ENCODE results near the gene ERC2. TPM values are rescaled to one million over a fixed set of nuclear protein-coding genes. Genes with fewer than 3 reads are reported as not detected.

Gene ERC2
- total RNA-seq, 2 experiments from 2014 or later, result not detected

GRCh38 chr3:56190130-56190529, 278.1 kb downstream of the ERC2 start:
- Mint-ChIP-seq H3K27me3 (no peaks in the 10 kb centered on the region), H3K4me3 (no peak overlapping the region)

GRCh38 chr3:56189536-56189935, 278.7 kb downstream of the ERC2 start:
- Mint-ChIP-seq H3K4me3 (no peak overlapping the region), H3K36me3 (no peaks in the 10 kb centered on the region)
- POLR2A ChIA-PET, result no interaction called here

More at GRCh38 chr3:56190130-56190529, 278.1 kb downstream of the ERC2 start:
- Mint-ChIP-seq H3K4me1 (no peaks in the 10 kb centered on the region), H3K27ac (no peak overlapping the region), H3K9me3 (no peaks in the 10 kb centered on the region), H3K36me3 (no peaks in the 10 kb centered on the region)
- ATAC-seq (ENCODE audit: low read depth) (no peak), DNase-seq (no peak)
- POLR2A ChIA-PET, result no interaction called here

GRCh38 chr3:56188201-56188600, 280.1 kb downstream of the ERC2 start:
- no peaks in the 10 kb centered on the region for H3K27me3 Mint-ChIP-seq
- ATAC-seq (ENCODE audit: low read depth) (no peak), DNase-seq (no peak)
- no peak overlapping the region for H3K4me3 Mint-ChIP-seq
- no peaks in the 10 kb centered on the region for H3K4me1 Mint-ChIP-seq
- no peaks in the 10 kb centered on the region for H3K9me3 Mint-ChIP-seq
- POLR2A ChIA-PET, result no interaction called here
- no peaks in the 10 kb centered on the region for H3K36me3 Mint-ChIP-seq
- no peak overlapping the region for H3K27ac Mint-ChIP-seq

More at GRCh38 chr3:56189536-56189935, 278.7 kb downstream of the ERC2 start:
- Mint-ChIP-seq H3K27ac (no peak overlapping the region), H3K9me3 (no peaks in the 10 kb centered on the region), H3K4me1 (no peaks in the 10 kb centered on the region), H3K27me3 (no peaks in the 10 kb centered on the region)
- DNase-seq (no peak), ATAC-seq (ENCODE audit: low read depth) (no peak)

- Mint-ChIP-seq H3K9me3 (no peaks in the 10 kb centered on the region), H3K4me1 (no peaks in the 10 kb centered on the region), H3K4me3 (no peak overlapping the region), H3K27ac (no peak overlapping the region), H3K36me3 (no peaks in the 10 kb centered on the region), H3K27me3 (no peaks in the 10 kb centered on the region)
- POLR2A ChIA-PET, result no interaction called here
- DNase-seq (no peak), ATAC-seq (ENCODE audit: low read depth) (no peak)
These were observed 281.2 kb downstream of the ERC2 start for GRCh38 chr3:56187051-56187450.

- Mint-ChIP-seq H3K27me3 (no peaks in the 10 kb centered on the region), H3K27ac (no peak overlapping the region), H3K4me3 (no peak overlapping the region), H3K36me3 (no peaks in the 10 kb centered on the region), H3K9me3 (no peaks in the 10 kb centered on the region), H3K4me1 (no peaks in the 10 kb centered on the region)
- POLR2A ChIA-PET, result no interaction called here
- ATAC-seq (ENCODE audit: low read depth) (no peak), DNase-seq (no peak)
These were observed 282.4 kb downstream of the ERC2 start for GRCh38 chr3:56185827-56186226.

GRCh38 chr3:56183529-56183928, 284.7 kb downstream of the ERC2 start:
- Mint-ChIP-seq H3K27me3 (no peaks in the 10 kb centered on the region), H3K9me3 (no peaks in the 10 kb centered on the region), H3K4me1 (no peaks in the 10 kb centered on the region), H3K4me3 (no peak overlapping the region), H3K27ac (no peak overlapping the region), H3K36me3 (no peaks in the 10 kb centered on the region)
- DNase-seq (no peak), ATAC-seq (ENCODE audit: low read depth) (no peak)
- POLR2A ChIA-PET, result no interaction called here

GRCh38 chr3:56180433-56180832, 287.8 kb downstream of the ERC2 start:
- POLR2A ChIA-PET, result no interaction called here
- Mint-ChIP-seq H3K4me1 (no peaks in the 10 kb centered on the region), H3K4me3 (no peak overlapping the region), H3K9me3 (no peaks in the 10 kb centered on the region), H3K36me3 (no peaks in the 10 kb centered on the region), H3K27me3 (no peaks in the 10 kb centered on the region), H3K27ac (no peak overlapping the region)
- ATAC-seq (ENCODE audit: low read depth), result no peak
- DNase-seq, result no peak

GRCh38 chr3:56173601-56174000, 294.7 kb downstream of the ERC2 start:
- Mint-ChIP-seq H3K27ac (no peak overlapping the region), H3K27me3 (no peaks in the 10 kb centered on the region), H3K4me3 (no peak overlapping the region), H3K4me1 (no peaks in the 10 kb centered on the region), H3K36me3 (no peaks in the 10 kb centered on the region), H3K9me3 (no peaks in the 10 kb centered on the region)
- DNase-seq, result no peak
- no peak for ATAC-seq (ENCODE audit: low read depth)
- POLR2A ChIA-PET, result no interaction called here

- Mint-ChIP-seq H3K27me3 (no peaks in the 10 kb centered on the region), H3K4me3 (no peak overlapping the region), H3K36me3 (no peaks in the 10 kb centered on the region), H3K27ac (no peak overlapping the region), H3K9me3 (no peaks in the 10 kb centered on the region), H3K4me1 (no peaks in the 10 kb centered on the region)
- DNase-seq (no peak), ATAC-seq (ENCODE audit: low read depth) (no peak)
- POLR2A ChIA-PET, result no interaction called here
These were observed 303.8 kb downstream of the ERC2 start for GRCh38 chr3:56164436-56164835.

- no peaks in the 10 kb centered on the region for H3K9me3 Mint-ChIP-seq
- POLR2A ChIA-PET, result no interaction called here
- H3K4me1 Mint-ChIP-seq, result no peaks in the 10 kb centered on the region
- DNase-seq (no peak), ATAC-seq (ENCODE audit: low read depth) (no peak)
- no peak overlapping the region for H3K27ac Mint-ChIP-seq
- no peaks in the 10 kb centered on the region for H3K36me3 Mint-ChIP-seq
- H3K4me3 Mint-ChIP-seq, result no peak overlapping the region
- peaks cover 3% of the 10 kb centered on the region for H3K27me3 Mint-ChIP-seq
These were observed 310.4 kb downstream of the ERC2 start for GRCh38 chr3:56157693-56158362.

GRCh38 chr3:56154297-56154696, 314.0 kb downstream of the ERC2 start:
- POLR2A ChIA-PET, result no interaction called here
- Mint-ChIP-seq H3K36me3 (no peaks in the 10 kb centered on the region), H3K4me3 (no peak overlapping the region), H3K9me3 (no peaks in the 10 kb centered on the region), H3K27me3 (peaks cover 3% of the 10 kb centered on the region), H3K27ac (no peak overlapping the region), H3K4me1 (no peaks in the 10 kb centered on the region)
- DNase-seq (no peak), ATAC-seq (ENCODE audit: low read depth) (no peak)

- POLR2A ChIA-PET, result no interaction called here
- Mint-ChIP-seq H3K4me1 (no peaks in the 10 kb centered on the region), H3K4me3 (no peak overlapping the region), H3K36me3 (no peaks in the 10 kb centered on the region), H3K27me3 (no peaks in the 10 kb centered on the region), H3K27ac (no peak overlapping the region), H3K9me3 (no peaks in the 10 kb centered on the region)
- ATAC-seq (ENCODE audit: low read depth), result no peak
- DNase-seq, result no peak
These were observed 320.9 kb downstream of the ERC2 start for GRCh38 chr3:56147354-56147753.

GRCh38 chr3:56145410-56145809, 322.9 kb downstream of the ERC2 start:
- DNase-seq (no peak), ATAC-seq (ENCODE audit: low read depth) (no peak)
- Mint-ChIP-seq H3K27ac (no peak overlapping the region), H3K4me1 (no peaks in the 10 kb centered on the region), H3K27me3 (no peaks in the 10 kb centered on the region), H3K4me3 (no peak overlapping the region), H3K36me3 (no peaks in the 10 kb centered on the region), H3K9me3 (no peaks in the 10 kb centered on the region)
- POLR2A ChIA-PET, result interaction anchor here (0.6 kb wide), 1 partner anchor 51 kb away, joined by 6 read pairs; no protein-coding TSS in a partner anchor

GRCh38 chr3:56144805-56145204, 323.5 kb downstream of the ERC2 start:
- POLR2A ChIA-PET, result no interaction called here
- Mint-ChIP-seq H3K4me1 (no peaks in the 10 kb centered on the region), H3K4me3 (no peak overlapping the region)

GRCh38 chr3:56137415-56137814, 330.9 kb downstream of the ERC2 start:
- Mint-ChIP-seq H3K27ac (no peak overlapping the region), H3K36me3 (no peaks in the 10 kb centered on the region), H3K4me1 (no peaks in the 10 kb centered on the region), H3K4me3 (no peak overlapping the region), H3K27me3 (no peaks in the 10 kb centered on the region), H3K9me3 (no peaks in the 10 kb centered on the region)
- DNase-seq (no peak), ATAC-seq (ENCODE audit: low read depth) (no peak)
- POLR2A ChIA-PET, result no interaction called here

More at GRCh38 chr3:56144805-56145204, 323.5 kb downstream of the ERC2 start:
- no peak for DNase-seq
- H3K27me3 Mint-ChIP-seq, result no peaks in the 10 kb centered on the region
- ATAC-seq (ENCODE audit: low read depth), result no peak
- H3K36me3 Mint-ChIP-seq, result no peaks in the 10 kb centered on the region
- no peaks in the 10 kb centered on the region for H3K9me3 Mint-ChIP-seq
- H3K27ac Mint-ChIP-seq, result no peak overlapping the region

Data from activated naive CD8-positive, alpha-beta T cell treated with anti-CD3 and anti-CD28 coated beads, Interleukin-2, amount 10 ng/mL, durations not matched to agents 7 days and 5 days (primary cell).